Large intestine (tissue), 3 donors: ENCODE measurements around the gene TTC34. TPM values are rescaled to one million over a fixed set of nuclear protein-coding genes. Genes with fewer than 3 reads are reported as not detected.

Experiments
- DNase-seq, 2 donors: peaks; one replicate each; pipeline versions ENCODE4 v3.0.0 to v3.0.0-alpha.2; 2013
- H3K27ac ChIP-seq: one replicate; pipeline ENCODE4 v1.5.1; 2013; ENCODE audit warnings: low read length
- H3K27me3 ChIP-seq: 2 replicates; pipeline ENCODE4 v1.6.1; 2013; ENCODE audit warnings: low read length; ENCODE audit not compliant: control insufficient read depth, insufficient read depth
- H3K36me3 ChIP-seq: 2 replicates; pipeline ENCODE4 v1.6.1; 2013; ENCODE audit warnings: low read length; ENCODE audit not compliant: control insufficient read depth, insufficient read depth
- H3K4me1 ChIP-seq: one replicate; pipeline ENCODE4 v1.6.1; 2013; ENCODE audit warnings: low read length; ENCODE audit not compliant: control insufficient read depth, insufficient read depth
- H3K4me3 ChIP-seq: one replicate; pipeline ENCODE4 v1.5.1; 2013; ENCODE audit warnings: low read length
- H3K9me3 ChIP-seq: one replicate; pipeline ENCODE4 v1.6.1; 2013; ENCODE audit warnings: mild to moderate bottlenecking, low read depth, low read length, moderate library complexity; ENCODE audit not compliant: control insufficient read depth
- WGBS: methylation state at CpG from one replicate; pipeline ENCODE4 v1.1.5; 2013; ENCODE audit warnings: low lambda C conversion rate; ENCODE audit not compliant: insufficient coverage; 5-methylcytosine and 5-hydroxymethylcytosine counted together
- polyA plus RNA-seq: library from polyadenylated mRNA; unstranded; fragments of 120-200 nt; gene quantifications from one replicate; pipeline ENCODE4 v1.2.1, GENCODE V29; 2013

Gene TTC34
- polyA plus RNA-seq, 1 donor = 1.5 TPM

- Histone ChIP-seq H3K9me3 (no peaks in the 10 kb centered on the region), H3K36me3 (no peaks in the 10 kb centered on the region), H3K4me1 (no peaks in the 10 kb centered on the region), H3K4me3 (no peak overlapping the region), H3K27ac (no peak overlapping the region), H3K27me3 (no peaks in the 10 kb centered on the region)
- no CpG with 5 or more reads among the region's 20 CpGs for WGBS
- DNase-seq = no peak
These were observed 35.0 kb upstream of the TTC34 start for GRCh38 chr1:2836333-2836970.

DNA sequence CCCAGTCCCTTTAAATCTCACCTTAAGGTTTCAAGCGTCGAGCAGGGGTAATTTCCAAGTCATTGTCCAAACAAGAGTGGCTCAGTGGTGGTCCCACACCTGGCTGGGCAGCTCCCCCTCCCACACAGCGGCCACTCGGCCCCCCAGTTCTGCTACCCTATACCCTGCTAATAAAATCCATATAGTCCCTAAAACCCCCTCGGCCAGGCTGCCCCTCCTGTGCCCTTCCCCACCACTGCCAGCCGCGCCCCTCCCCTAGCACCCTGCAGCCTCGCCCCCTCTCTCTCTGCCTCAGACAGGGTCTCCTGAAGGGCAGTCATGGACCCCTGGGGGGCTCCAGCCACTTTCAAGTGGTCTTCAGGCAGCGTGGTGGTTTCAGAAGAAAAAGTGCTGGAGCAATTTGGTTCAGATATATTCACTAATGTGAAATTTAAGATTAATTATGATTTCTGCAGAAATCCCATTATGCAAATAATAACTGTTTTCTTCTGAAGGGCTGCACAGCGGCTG is 34.2 kb upstream of the TTC34 start:
- no peaks in the 10 kb centered on the region for H3K36me3 ChIP-seq
- no peak overlapping the region for H3K4me3 ChIP-seq
- WGBS = 40% methylated on average over 1 of the region's 10 CpGs
- DNase-seq = no peak
- no peak overlapping the region for H3K27ac ChIP-seq
- H3K27me3 ChIP-seq = no peaks in the 10 kb centered on the region
- no peaks in the 10 kb centered on the region for H3K9me3 ChIP-seq
- no peaks in the 10 kb centered on the region for H3K4me1 ChIP-seq

DNA sequence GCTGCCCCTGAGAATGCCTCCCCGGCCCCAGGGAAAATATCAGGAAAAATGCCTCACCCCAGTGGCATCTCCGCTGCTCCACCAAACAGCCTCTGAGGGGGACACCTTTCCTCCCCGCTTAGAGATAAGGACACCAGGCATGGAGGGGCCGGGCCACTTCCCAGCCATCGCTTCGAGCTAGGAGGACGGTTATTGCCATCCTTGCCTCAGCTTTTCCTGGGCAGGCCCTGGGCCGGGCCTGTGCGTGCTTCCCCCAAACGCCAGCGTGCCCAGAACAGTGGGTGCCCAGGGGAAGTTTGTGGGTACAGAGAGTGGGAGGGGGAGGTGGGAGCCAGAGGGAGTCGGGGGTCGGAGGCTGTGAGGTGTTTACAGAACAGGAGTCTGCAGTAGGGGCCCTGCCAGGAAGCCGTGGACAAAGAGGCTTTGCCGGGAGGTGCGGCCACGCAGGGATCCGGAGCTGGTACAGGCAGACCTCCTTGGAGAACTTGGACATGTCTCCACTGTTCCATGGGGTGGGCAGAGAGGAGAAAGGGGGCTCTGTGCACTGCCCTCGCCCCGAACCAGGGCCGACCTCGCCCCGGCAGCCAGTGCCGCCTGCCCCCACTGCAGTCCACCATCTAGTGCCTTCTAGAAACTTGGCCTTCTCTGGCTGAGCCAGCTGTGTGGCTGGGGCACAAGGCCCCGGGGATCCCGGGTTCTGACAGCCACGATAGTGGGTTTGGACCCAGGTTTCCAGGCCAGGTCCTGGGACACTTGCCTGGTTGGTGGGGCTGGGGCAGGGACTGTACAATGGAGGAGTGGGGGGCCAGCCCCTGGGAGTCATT is 33.5 kb upstream of the TTC34 start:
- no peak for DNase-seq
- no peaks in the 10 kb centered on the region for H3K4me1 ChIP-seq
- WGBS = no CpG with 5 or more reads among the region's 27 CpGs

GRCh38 chr1:2834146-2834475 is 32.6 kb upstream of the TTC34 start:
- Histone ChIP-seq H3K27me3 (no peaks in the 10 kb centered on the region), H3K27ac (no peak overlapping the region), H3K4me3 (no peak overlapping the region), H3K36me3 (no peaks in the 10 kb centered on the region), H3K4me1 (no peaks in the 10 kb centered on the region), H3K9me3 (no peaks in the 10 kb centered on the region)
- no CpG with 5 or more reads among the region's 15 CpGs for WGBS
- DNase-seq = no peak

More for the DNA sequence above, 33.5 kb upstream of the TTC34 start:
- no peaks in the 10 kb centered on the region for H3K27me3 ChIP-seq
- no peaks in the 10 kb centered on the region for H3K9me3 ChIP-seq
- H3K36me3 ChIP-seq = no peaks in the 10 kb centered on the region
- no peak overlapping the region for H3K27ac ChIP-seq
- no peak overlapping the region for H3K4me3 ChIP-seq

- no peaks in the 10 kb centered on the region for H3K36me3 ChIP-seq
- no peaks in the 10 kb centered on the region for H3K4me1 ChIP-seq
- WGBS = no CpG with 5 or more reads among the region's 20 CpGs
- H3K27ac ChIP-seq = no peak overlapping the region
- no peak for DNase-seq
- H3K9me3 ChIP-seq = no peaks in the 10 kb centered on the region
- H3K4me3 ChIP-seq = no peak overlapping the region
- H3K27me3 ChIP-seq = no peaks in the 10 kb centered on the region
These were observed 32.1 kb upstream of the TTC34 start for GRCh38 chr1:2833454-2834145.

GRCh38 chr1:2832506-2833453 is 31.3 kb upstream of the TTC34 start:
- Histone ChIP-seq H3K36me3 (no peaks in the 10 kb centered on the region), H3K27ac (no peak overlapping the region), H3K4me3 (no peak overlapping the region), H3K4me1 (no peaks in the 10 kb centered on the region), H3K9me3 (peaks cover under 1% of the 10 kb centered on the region), H3K27me3 (no peaks in the 10 kb centered on the region)
- DNase-seq = no peak
- 100% methylated on average over 2 of the region's 28 CpGs for WGBS

DNA sequence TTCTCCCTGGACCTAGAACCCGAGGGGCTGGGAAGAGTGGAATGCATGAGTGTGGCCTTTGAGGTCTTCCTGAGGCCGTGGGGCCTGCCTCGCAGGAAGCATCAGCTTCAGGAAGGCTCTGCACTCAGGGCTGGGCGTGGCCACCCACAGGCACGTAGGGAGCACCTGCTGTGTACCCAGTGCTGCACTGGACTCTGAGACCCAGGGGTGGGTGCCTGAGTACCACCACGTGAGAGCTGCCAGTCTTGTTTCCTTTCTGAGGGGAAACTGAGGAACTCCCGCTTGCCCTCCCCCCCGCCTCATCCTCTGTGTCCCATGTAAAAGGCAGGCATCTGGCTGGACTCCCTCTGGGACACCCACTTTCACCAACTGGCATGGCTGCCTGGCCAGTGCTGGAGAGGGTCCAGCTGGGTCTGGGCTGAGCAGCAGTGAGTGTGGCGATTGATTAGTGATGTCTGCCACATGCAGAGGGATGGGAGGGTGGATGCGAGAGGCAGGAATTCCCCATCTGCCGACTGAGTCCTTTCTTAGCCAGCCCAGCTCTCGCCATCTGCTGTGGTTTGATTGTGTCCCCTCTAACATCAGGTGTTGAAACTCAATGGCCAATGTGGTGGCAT is 30.2 kb upstream of the TTC34 start:
- Histone ChIP-seq H3K4me3 (no peak overlapping the region), H3K9me3 (peaks cover 5% of the 10 kb centered on the region), H3K27me3 (no peaks in the 10 kb centered on the region), H3K4me1 (no peaks in the 10 kb centered on the region), H3K36me3 (no peaks in the 10 kb centered on the region), H3K27ac (no peak overlapping the region)
- DNase-seq = no peak
- no CpG with 5 or more reads among the region's 12 CpGs for WGBS

DNA sequence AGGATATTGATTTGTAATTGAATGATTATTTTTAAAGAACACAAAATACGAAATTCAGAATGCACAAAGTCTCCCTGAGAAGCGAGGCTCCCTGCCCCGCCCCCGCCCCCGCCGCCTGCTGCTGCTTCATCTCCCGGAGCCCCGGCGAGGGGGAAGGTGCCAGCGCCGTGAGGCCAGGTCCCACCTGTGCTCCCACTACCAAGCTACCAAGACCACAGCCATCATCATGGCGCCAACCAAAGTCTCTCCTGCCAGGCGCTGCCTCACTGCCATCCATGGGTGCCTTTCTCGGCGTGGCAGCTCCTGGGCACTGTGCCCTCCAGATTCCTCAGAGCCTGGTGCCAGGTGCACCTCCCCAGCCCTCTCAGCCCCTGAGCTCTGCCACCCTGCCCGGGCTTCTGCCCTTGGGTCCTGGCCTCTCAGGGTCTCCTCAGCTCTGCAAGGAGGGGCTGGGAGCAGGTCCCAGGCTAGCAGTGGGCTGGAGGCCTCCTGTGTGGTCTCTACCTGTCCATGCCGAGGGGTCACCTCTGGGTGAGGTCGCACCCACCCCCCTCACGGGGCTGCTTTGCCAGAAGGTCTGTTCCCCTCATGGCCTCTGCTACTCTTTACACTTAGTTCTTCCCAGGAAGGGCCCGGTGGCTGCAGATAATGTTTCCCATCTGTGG is 29.4 kb upstream of the TTC34 start:
- H3K4me1 ChIP-seq = no peaks in the 10 kb centered on the region
- H3K36me3 ChIP-seq = no peaks in the 10 kb centered on the region
- no CpG with 5 or more reads among the region's 20 CpGs for whole genome bisulfite sequencing
- H3K9me3 ChIP-seq = peaks cover 5% of the 10 kb centered on the region
- H3K27ac ChIP-seq = no peak overlapping the region
- H3K27me3 ChIP-seq = no peaks in the 10 kb centered on the region
- no peak for DNase-seq
- H3K4me3 ChIP-seq = no peak overlapping the region

- Histone ChIP-seq H3K4me3 (no peak overlapping the region), H3K9me3 (peaks cover 5% of the 10 kb centered on the region), H3K27me3 (no peaks in the 10 kb centered on the region), H3K36me3 (no peaks in the 10 kb centered on the region), H3K4me1 (no peaks in the 10 kb centered on the region), H3K27ac (no peak overlapping the region)
- no peak for DNase-seq
- WGBS = no CpG with 5 or more reads among the region's 23 CpGs
These were observed 28.5 kb upstream of the TTC34 start for GRCh38 chr1:2829846-2830615.
